Osteocyte (in vitro differentiated cells): ENCODE data around the gene PADI1. TPM values are rescaled to one million over a fixed set of nuclear protein-coding genes. Genes with fewer than 3 reads are reported as not detected.

Source experiments
- DNase-seq: peaks from one replicate; pipeline ENCODE4 v3.0.0; 2021; ENCODE audit warnings: mixed read lengths; ENCODE audit not compliant: unreplicated experiment; ENCODE audit errors: extremely low spot score
- H3K27ac Mint-ChIP-seq: one replicate; pipeline ENCODE4 v1.8.0; 2021; ENCODE audit warnings: mild to moderate bottlenecking, mixed read lengths; ENCODE audit not compliant: unreplicated experiment
- H3K27me3 Mint-ChIP-seq: one replicate; pipeline ENCODE4 v1.8.0; 2021; ENCODE audit warnings: mixed read lengths; ENCODE audit not compliant: unreplicated experiment
- H3K36me3 Mint-ChIP-seq: one replicate; pipeline ENCODE4 v1.8.0; 2021; ENCODE audit warnings: mixed read lengths; ENCODE audit not compliant: unreplicated experiment
- H3K4me1 Mint-ChIP-seq: one replicate; pipeline ENCODE4 v1.8.0; 2021; ENCODE audit warnings: mixed read lengths; ENCODE audit not compliant: unreplicated experiment
- H3K4me3 Mint-ChIP-seq: one replicate; pipeline ENCODE4 v1.8.0; 2021; ENCODE audit warnings: mild to moderate bottlenecking, moderate library complexity, mixed read lengths; ENCODE audit not compliant: unreplicated experiment
- H3K9me3 Mint-ChIP-seq: one replicate; pipeline ENCODE4 v1.8.0; 2021; ENCODE audit warnings: mixed read lengths; ENCODE audit not compliant: unreplicated experiment
- CTCF ChIP-seq: fragments of 200-600 bp; sonication (generic); IDR thresholded peaks from 2 replicates; pipeline ENCODE4 v1.5.0; 2021; ENCODE audit warnings: antibody characterized with exemption, mild to moderate bottlenecking, moderate library complexity
- total RNA-seq: library from RNA; stranded (reverse); gene quantifications from 2 replicates; pipeline ENCODE4 v1.2.1, GENCODE V29; 2021

Gene PADI1
- total RNA-seq, 1 donor from 2014 or later: 1.7 TPM

DNA sequence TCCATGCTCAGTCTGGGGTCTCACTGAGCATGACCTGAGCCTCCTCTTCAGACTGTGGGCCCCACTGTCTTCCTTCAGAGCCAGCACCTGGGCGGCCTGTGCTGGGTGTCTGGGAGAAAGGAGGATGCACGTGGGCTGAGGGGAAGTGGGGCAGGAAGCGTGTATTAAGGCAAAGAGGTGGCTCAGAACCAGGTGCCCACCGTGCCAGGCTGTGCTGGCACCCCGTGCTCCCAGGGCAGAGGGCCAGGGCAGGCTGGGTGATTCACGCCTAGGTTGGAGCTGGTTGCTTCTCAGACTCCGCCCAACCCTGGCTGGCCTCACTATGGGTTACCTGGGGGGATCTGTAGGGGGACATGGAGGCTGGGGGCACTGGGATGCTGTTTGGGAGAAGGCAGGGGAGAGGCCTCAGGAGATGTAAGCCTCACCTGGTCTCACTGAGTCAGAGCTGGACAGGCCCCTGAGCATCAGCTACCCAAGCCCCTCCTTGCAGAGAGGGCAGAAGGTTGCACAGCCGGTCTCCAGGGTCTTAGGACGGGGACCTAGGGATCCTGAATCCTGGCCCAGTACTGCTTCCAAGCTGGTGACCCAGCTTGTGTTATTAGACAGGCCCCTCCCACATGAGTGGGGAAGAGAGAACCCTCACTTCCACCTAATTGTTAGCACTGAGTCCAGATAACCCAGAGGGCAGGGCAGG, 18.6 kb upstream of the PADI1 start:
- peak; percentile 79 for DNase-seq
- Mint-ChIP-seq H3K9me3 (peaks cover 2% of the 10 kb centered on the region), H3K27ac (peak overlapping the region; percentile 57), H3K4me1 (peaks cover 39% of the 10 kb centered on the region), H3K4me3 (no peak overlapping the region), H3K27me3 (no peaks in the 10 kb centered on the region), H3K36me3 (no peaks in the 10 kb centered on the region)
- TF ChIP-seq CTCF: no peak

DNA sequence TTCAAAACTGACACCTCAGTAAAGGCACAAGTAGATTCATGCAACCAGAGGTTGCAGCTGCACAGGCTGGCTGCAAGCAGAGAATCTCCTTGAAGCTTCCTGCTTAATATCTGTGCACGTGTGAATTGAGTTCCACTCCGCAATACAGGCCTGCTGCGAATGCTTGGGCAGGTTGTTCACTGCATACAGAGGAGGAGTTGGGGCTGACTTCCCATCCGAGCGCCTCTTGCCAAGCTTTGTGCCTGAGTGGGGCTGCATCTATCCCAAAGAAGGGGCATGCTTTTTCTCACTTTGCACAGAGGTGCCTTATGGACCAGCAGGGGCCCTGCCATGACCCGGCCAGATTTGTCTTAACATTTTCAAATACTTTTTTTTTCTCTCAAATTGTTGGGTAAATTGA, 17.9 kb upstream of the PADI1 start:
- H3K9me3 Mint-ChIP-seq: no peaks in the 10 kb centered on the region
- H3K4me1 Mint-ChIP-seq: peaks cover 46% of the 10 kb centered on the region
- peak overlapping the region; percentile 54 for H3K27ac Mint-ChIP-seq
- H3K4me3 Mint-ChIP-seq: no peak overlapping the region
- TF ChIP-seq CTCF: no peak
- no peaks in the 10 kb centered on the region for H3K27me3 Mint-ChIP-seq
- DNase-seq: peak; percentile 51
- H3K36me3 Mint-ChIP-seq: no peaks in the 10 kb centered on the region

DNA sequence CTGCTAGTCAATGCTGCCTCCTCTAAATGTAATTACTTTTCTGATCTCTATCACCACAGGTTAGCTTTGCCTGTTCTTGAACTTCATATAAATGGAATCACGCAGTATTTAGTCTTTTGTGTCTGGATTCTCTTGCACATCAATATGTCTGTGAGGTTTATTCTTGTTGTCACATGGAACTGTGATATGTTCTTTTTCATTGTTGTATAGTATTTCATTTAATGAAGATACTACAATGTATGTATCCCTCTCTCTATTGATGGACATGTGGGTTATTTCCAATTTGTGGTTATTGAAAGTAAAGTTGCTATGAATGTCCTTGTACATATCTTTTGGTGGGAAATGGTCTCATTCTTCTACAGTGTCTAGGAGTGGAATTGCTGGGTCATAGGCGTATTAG, 16.7 kb upstream of the PADI1 start:
- no peak for TF ChIP-seq CTCF
- Mint-ChIP-seq H3K4me1 (peaks cover 57% of the 10 kb centered on the region), H3K9me3 (no peaks in the 10 kb centered on the region), H3K36me3 (no peaks in the 10 kb centered on the region), H3K27ac (peak overlapping the region; percentile 98), H3K4me3 (no peak overlapping the region), H3K27me3 (no peaks in the 10 kb centered on the region)
- no peak for DNase-seq

- H3K27ac Mint-ChIP-seq: peak overlapping the region; percentile 98
- no peak for TF ChIP-seq CTCF
- no peak overlapping the region for H3K4me3 Mint-ChIP-seq
- H3K36me3 Mint-ChIP-seq: no peaks in the 10 kb centered on the region
- H3K4me1 Mint-ChIP-seq: peaks cover 65% of the 10 kb centered on the region
- H3K27me3 Mint-ChIP-seq: no peaks in the 10 kb centered on the region
- no peaks in the 10 kb centered on the region for H3K9me3 Mint-ChIP-seq
- DNase-seq: peak; percentile 51
Observed at GRCh38 chr1:17188889-17189631, 15.9 kb upstream of the PADI1 start.

DNA sequence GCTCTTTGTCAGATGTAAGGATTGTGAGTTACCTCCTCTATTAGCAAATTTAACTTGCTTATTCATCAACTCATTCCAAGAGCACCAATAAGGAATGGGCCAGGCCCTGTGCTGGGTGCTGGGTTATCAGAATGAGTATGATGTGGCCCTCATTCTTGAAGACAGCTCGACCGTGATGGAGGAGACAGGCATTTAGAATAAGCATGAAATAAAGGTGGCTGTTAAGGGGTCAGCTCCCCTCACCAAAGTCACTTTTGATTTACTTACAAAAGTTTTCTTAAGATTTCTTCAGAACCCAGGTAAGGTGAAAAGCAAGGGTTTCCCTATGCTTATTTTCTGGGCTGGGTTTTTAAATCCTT, 15.3 kb upstream of the PADI1 start:
- Mint-ChIP-seq H3K9me3 (no peaks in the 10 kb centered on the region), H3K4me1 (peaks cover 69% of the 10 kb centered on the region), H3K36me3 (no peaks in the 10 kb centered on the region), H3K27me3 (no peaks in the 10 kb centered on the region), H3K27ac (peak overlapping the region; percentile 98), H3K4me3 (no peak overlapping the region)
- no peak for TF ChIP-seq CTCF
- DNase-seq: peak; percentile 38
